Hepatocyte (in vitro differentiated cells): ENCODE measurements around the gene JAK1. TPM values are rescaled to one million over a fixed set of nuclear protein-coding genes. Genes with fewer than 3 reads are reported as not detected.

Experiments used
- DNase-seq: peaks from one replicate; pipeline ENCODE4 v3.0.0-alpha.2; 2016; ENCODE audit warnings: low spot score
- H2AFZ ChIP-seq: fragments of 200-600 bp; sonication (generic); 2 replicates; pipeline ENCODE4 v1.6.0; 2016; ENCODE audit warnings: antibody characterized with exemption, mild to moderate bottlenecking
- H3K27ac ChIP-seq: fragments of 200-600 bp; sonication (generic); 2 replicates; pipeline ENCODE4 v1.5.1; 2016; ENCODE audit warnings: mild to moderate bottlenecking
- H3K27me3 ChIP-seq: fragments of 200-600 bp; sonication (generic); 2 replicates; pipeline ENCODE4 v1.6.1; 2016
- H3K36me3 ChIP-seq: fragments of 200-600 bp; sonication (generic); replicated peaks from 2 replicates; pipeline ENCODE4 v1.5.1; 2016; ENCODE audit warnings: low read depth; ENCODE audit not compliant: insufficient read depth
- H3K4me1 ChIP-seq: fragments of 200-600 bp; sonication (generic); 2 replicates; pipeline ENCODE4 v1.5.1; 2016; ENCODE audit warnings: mild to moderate bottlenecking, moderate library complexity; ENCODE audit not compliant: insufficient read depth
- H3K4me2 ChIP-seq: fragments of 200-600 bp; sonication (generic); 2 replicates; pipeline ENCODE4 v1.6.0; 2016
- H3K4me3 ChIP-seq: fragments of 200-600 bp; sonication (generic); 2 replicates; pipeline ENCODE4 v1.5.1; 2016; ENCODE audit warnings: mild to moderate bottlenecking
- H3K79me2 ChIP-seq: fragments of 200-600 bp; sonication (generic); 2 replicates; pipeline ENCODE4 v1.6.0; 2017; ENCODE audit warnings: mild to moderate bottlenecking
- H3K9me2 ChIP-seq: fragments of 200-600 bp; sonication (generic); replicated peaks from 2 replicates; pipeline ENCODE4 v1.6.0; 2017; ENCODE audit warnings: mild to moderate bottlenecking; ENCODE audit not compliant: insufficient read depth
- H3K9me3 ChIP-seq: fragments of 200-600 bp; sonication (generic); 2 replicates; pipeline ENCODE4 v1.5.1; 2016; ENCODE audit warnings: low read depth, mild to moderate bottlenecking
- H4K20me1 ChIP-seq: fragments of 200-600 bp; sonication (generic); 2 replicates; pipeline ENCODE4 v1.6.0; 2016; ENCODE audit warnings: mild to moderate bottlenecking; ENCODE audit not compliant: insufficient read depth, poor library complexity, severe bottlenecking
- CTCF ChIP-seq: fragments of 200-600 bp; sonication (generic); IDR thresholded peaks from 2 replicates; pipeline ENCODE4 v1.5.1; 2016; ENCODE audit warnings: antibody characterized with exemption, mild to moderate bottlenecking; ENCODE audit not compliant: poor library complexity
- EZH2 ChIP-seq: fragments of 200-600 bp; sonication (generic); IDR thresholded peaks from 2 replicates; pipeline ENCODE4 v1.6.1; 2016; ENCODE audit warnings: antibody characterized with exemption, mild to moderate bottlenecking, borderline replicate concordance
- EZH2phosphoT487 ChIP-seq: fragments of 200-600 bp; sonication (generic); IDR thresholded peaks from one replicate; pipeline ENCODE4 v1.6.1; 2018; ENCODE audit warnings: antibody characterized with exemption, mild to moderate bottlenecking, low read depth, moderate library complexity; ENCODE audit not compliant: unreplicated experiment, severe bottlenecking
- WGBS: methylation state at CpG from one replicate; pipeline ENCODE4 v1.1.6; 2016; ENCODE audit warnings: low lambda C conversion rate; ENCODE audit errors: missing lambda C conversion rate; 5-methylcytosine and 5-hydroxymethylcytosine counted together
- polyA plus RNA-seq: library from polyadenylated mRNA; unstranded; fragments of >200 nt; fragmentation: Nextera tagmentation; extraction: Ambion mirVana; gene quantifications from 2 replicates; pipeline ENCODE4 v1.2.1, GENCODE V29; 2016
- total RNA-seq: library from RNA; depleted of rRNA; stranded (reverse); fragments of >200 nt; gene quantifications from 2 replicates; pipeline ENCODE4 v1.2.3, GENCODE V29; 2014

JAK1 gene
- total and polyA plus RNA-seq, 2 experiments from 2014 or later, result 60.2 to 102 TPM

GRCh38 chr1:64838486-64838885 is 127.9 kb downstream of the JAK1 start:
- H3K27me3 ChIP-seq, result no peaks in the 10 kb centered on the region
- no peak overlapping the region for H3K4me2 ChIP-seq
- no peak for TF ChIP-seq CTCF
- no peak for TF ChIP-seq EZH2phosphoT487
- TF ChIP-seq EZH2, result no peak
- no peaks in the 10 kb centered on the region for H3K79me2 ChIP-seq
- H2AFZ ChIP-seq, result no peak overlapping the region
- no peaks in the 10 kb centered on the region for H3K36me3 ChIP-seq
- H3K4me3 ChIP-seq, result no peak overlapping the region
- no peaks in the 10 kb centered on the region for H3K4me1 ChIP-seq
- no peak for DNase-seq
- no peaks in the 10 kb centered on the region for H3K9me3 ChIP-seq
- H3K9me2 ChIP-seq, result no peaks in the 10 kb centered on the region
- H4K20me1 ChIP-seq, result no peaks in the 10 kb centered on the region
- no peak overlapping the region for H3K27ac ChIP-seq
- WGBS, result 95% methylated on average over 7 of the region's 7 CpGs

- 91% methylated on average over 8 of the region's 8 CpGs for WGBS
- Histone ChIP-seq H3K4me1 (no peaks in the 10 kb centered on the region), H3K4me3 (no peak overlapping the region), H3K4me2 (no peak overlapping the region), H3K9me3 (no peaks in the 10 kb centered on the region), H2AFZ (no peak overlapping the region), H3K27me3 (no peaks in the 10 kb centered on the region), H3K9me2 (no peaks in the 10 kb centered on the region), H3K79me2 (no peaks in the 10 kb centered on the region), H4K20me1 (no peaks in the 10 kb centered on the region), H3K27ac (no peak overlapping the region), H3K36me3 (no peaks in the 10 kb centered on the region)
- DNase-seq, result no peak
- TF ChIP-seq EZH2 (no peak), CTCF (no peak), EZH2phosphoT487 (no peak)
These were observed 129.5 kb downstream of the JAK1 start for GRCh38 chr1:64836802-64837201.

GRCh38 chr1:64834734-64835133 is 131.6 kb downstream of the JAK1 start:
- Histone ChIP-seq H3K9me3 (no peaks in the 10 kb centered on the region), H4K20me1 (no peaks in the 10 kb centered on the region), H3K79me2 (no peaks in the 10 kb centered on the region), H3K27me3 (no peaks in the 10 kb centered on the region), H3K36me3 (no peaks in the 10 kb centered on the region), H3K9me2 (no peaks in the 10 kb centered on the region), H3K4me1 (no peaks in the 10 kb centered on the region), H3K4me2 (no peak overlapping the region), H2AFZ (no peak overlapping the region), H3K27ac (no peak overlapping the region), H3K4me3 (no peak overlapping the region)
- TF ChIP-seq EZH2, result no peak
- TF ChIP-seq CTCF, result no peak
- TF ChIP-seq EZH2phosphoT487, result no peak
- DNase-seq, result no peak

GRCh38 chr1:64830030-64830651 is 136.2 kb downstream of the JAK1 start:
- no peak for TF ChIP-seq EZH2
- no peak for TF ChIP-seq CTCF
- TF ChIP-seq EZH2phosphoT487, result no peak
- WGBS, result 79% methylated on average over 5 of the region's 5 CpGs
- H3K4me3 ChIP-seq, result no peak overlapping the region
- H4K20me1 ChIP-seq, result no peaks in the 10 kb centered on the region
- H3K27ac ChIP-seq, result no peak overlapping the region
- no peaks in the 10 kb centered on the region for H3K9me2 ChIP-seq
- no peak for DNase-seq
- no peaks in the 10 kb centered on the region for H3K36me3 ChIP-seq
- H3K4me1 ChIP-seq, result peaks cover 3% of the 10 kb centered on the region
- no peaks in the 10 kb centered on the region for H3K79me2 ChIP-seq
- no peaks in the 10 kb centered on the region for H3K9me3 ChIP-seq
- no peak overlapping the region for H2AFZ ChIP-seq
- H3K27me3 ChIP-seq, result no peaks in the 10 kb centered on the region
- no peak overlapping the region for H3K4me2 ChIP-seq
